ENCODE measurements around the gene GBP1.

GBP1 gene, protein sequence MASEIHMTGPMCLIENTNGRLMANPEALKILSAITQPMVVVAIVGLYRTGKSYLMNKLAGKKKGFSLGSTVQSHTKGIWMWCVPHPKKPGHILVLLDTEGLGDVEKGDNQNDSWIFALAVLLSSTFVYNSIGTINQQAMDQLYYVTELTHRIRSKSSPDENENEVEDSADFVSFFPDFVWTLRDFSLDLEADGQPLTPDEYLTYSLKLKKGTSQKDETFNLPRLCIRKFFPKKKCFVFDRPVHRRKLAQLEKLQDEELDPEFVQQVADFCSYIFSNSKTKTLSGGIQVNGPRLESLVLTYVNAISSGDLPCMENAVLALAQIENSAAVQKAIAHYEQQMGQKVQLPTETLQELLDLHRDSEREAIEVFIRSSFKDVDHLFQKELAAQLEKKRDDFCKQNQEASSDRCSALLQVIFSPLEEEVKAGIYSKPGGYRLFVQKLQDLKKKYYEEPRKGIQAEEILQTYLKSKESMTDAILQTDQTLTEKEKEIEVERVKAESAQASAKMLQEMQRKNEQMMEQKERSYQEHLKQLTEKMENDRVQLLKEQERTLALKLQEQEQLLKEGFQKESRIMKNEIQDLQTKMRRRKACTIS

DNA sequence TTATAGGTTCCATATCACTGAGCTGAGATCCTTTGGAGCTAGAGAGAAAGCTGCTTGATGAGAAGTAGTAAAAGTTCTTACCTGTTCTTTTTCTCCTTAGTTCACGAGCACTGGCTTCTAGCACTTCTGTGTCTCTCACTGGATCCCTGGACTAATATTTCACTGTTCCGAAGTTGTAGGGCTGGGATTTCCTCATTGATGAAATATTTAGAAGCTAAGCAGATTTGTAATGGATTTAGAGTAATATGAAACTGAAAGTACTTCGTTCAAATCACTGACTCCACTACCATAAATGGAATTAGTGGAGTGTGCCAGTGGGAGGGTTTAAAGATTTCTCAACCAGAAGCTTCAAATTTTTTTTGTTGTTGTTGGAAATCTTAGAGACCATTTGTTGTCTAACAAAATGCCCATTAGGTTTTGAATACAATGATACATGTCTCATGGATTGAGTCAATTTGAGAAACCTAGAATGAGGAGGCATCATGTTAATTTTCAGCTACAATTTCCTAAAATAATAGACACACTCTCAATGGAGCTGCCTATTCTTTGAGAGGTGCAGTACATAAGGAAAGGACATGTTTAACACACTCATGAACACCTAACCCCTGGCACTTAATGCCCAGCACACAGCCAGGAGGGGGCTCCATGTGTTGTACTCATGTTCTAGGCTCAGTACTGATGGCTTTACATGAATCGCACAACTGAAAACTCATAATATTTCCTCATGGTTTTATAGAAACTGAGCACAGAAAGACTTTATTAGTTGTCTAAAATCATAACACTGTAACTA lies at the start of gene GBP1:
Gene GBP1 (minus strand): TSS at position 130 of the 790 bp plus-strand sequence. CDS start 1,974 bp downstream, outside the sequence.
- Histone ChIP-seq H3K9me3 (ENCODE audit: control insufficient read depth in 1 of 2, low read length in 2 of 2) (no peaks in the 10 kb centered on the region), H3K9ac (ENCODE audit: low read depth in 1 of 2, low read length in 2 of 2) (peak within 1 kb of the TSS; percentile 45 to 83), H3K27ac (ENCODE audit: low read depth, low read length) (peak within 1 kb of the TSS; percentile 79), H3K4me3 (ENCODE audit: low read depth in 1 of 2, low read length in 2 of 2) (peak within 1 kb of the TSS; percentile 62 to 77), H3K27me3 (ENCODE audit: control insufficient read depth in 1 of 2, insufficient read depth in 2 of 2, low read length in 2 of 2) (no peaks in the 10 kb centered on the region), H3K4me1 (ENCODE audit: control insufficient read depth in 1 of 2, insufficient read depth in 2 of 2, low read length in 2 of 2) (peaks cover 0 to 9% of the 10 kb centered on the region in 2 donors), H3K36me3 (ENCODE audit: control insufficient read depth in 1 of 2, insufficient read depth in 2 of 2, low read length in 2 of 2) (no peaks in the 10 kb centered on the region)

DNA sequence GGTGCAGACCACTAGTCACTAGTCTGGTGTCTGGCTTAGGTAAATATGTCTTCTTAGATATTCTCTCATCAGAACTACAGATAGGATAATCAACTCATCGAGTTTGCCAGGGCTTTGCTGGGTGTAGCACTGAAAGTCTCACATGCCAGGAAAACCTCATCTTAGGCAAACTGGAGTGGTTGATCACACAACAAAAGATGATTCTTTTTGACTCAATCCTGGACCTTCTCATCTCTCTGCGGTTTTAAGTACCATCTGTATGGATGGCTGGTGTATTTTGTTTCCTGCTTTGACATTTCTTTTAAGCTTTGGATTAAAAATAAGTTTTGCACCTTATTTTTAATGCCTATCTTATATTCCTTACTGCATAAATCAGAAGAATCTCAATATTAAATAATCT lies 49.7 kb upstream of the GBP1 start:
- Histone ChIP-seq H3K27me3 (ENCODE audit: control insufficient read depth in 1 of 2, insufficient read depth in 2 of 2, low read length in 2 of 2) (no peaks in the 10 kb centered on the region), H3K4me3 (ENCODE audit: low read depth in 1 of 2, low read length in 2 of 2) (no peak overlapping the region), H3K9me3 (ENCODE audit: control insufficient read depth in 1 of 2, low read length in 2 of 2) (no peaks in the 10 kb centered on the region), H3K4me1 (ENCODE audit: control insufficient read depth in 1 of 2, insufficient read depth in 2 of 2, low read length in 2 of 2) (no peaks in the 10 kb centered on the region), H3K9ac (ENCODE audit: low read depth in 1 of 2, low read length in 2 of 2) (no peak overlapping the region), H3K27ac (ENCODE audit: low read depth, low read length) (no peak overlapping the region), H3K36me3 (ENCODE audit: control insufficient read depth in 1 of 2, insufficient read depth in 2 of 2, low read length in 2 of 2) (peaks cover 47 to 62% of the 10 kb centered on the region in 2 donors)

GRCh38 chr1:89112871-89113613 lies 48.0 kb upstream of the GBP1 start:
- Histone ChIP-seq H3K4me3 (ENCODE audit: low read depth in 1 of 2, low read length in 2 of 2) (no peak overlapping the region), H3K36me3 (ENCODE audit: control insufficient read depth in 1 of 2, insufficient read depth in 2 of 2, low read length in 2 of 2) (peaks cover 36 to 65% of the 10 kb centered on the region in 2 donors), H3K27ac (ENCODE audit: low read depth, low read length) (no peak overlapping the region)

GRCh38 chr1:89104687-89105086 lies 39.7 kb upstream of the GBP1 start:
- no peak overlapping the region for H3K27ac ChIP-seq (ENCODE audit: low read depth, low read length)
- no peaks in the 10 kb centered on the region for H3K4me1 ChIP-seq (ENCODE audit: control insufficient read depth in 1 of 2, insufficient read depth in 2 of 2, low read length in 2 of 2)
- no peaks in the 10 kb centered on the region for H3K9me3 ChIP-seq (ENCODE audit: control insufficient read depth in 1 of 2, low read length in 2 of 2)
- no peak overlapping the region for H3K4me3 ChIP-seq (ENCODE audit: low read depth in 1 of 2, low read length in 2 of 2)
- H3K27me3 ChIP-seq (ENCODE audit: control insufficient read depth in 1 of 2, insufficient read depth in 2 of 2, low read length in 2 of 2), result no peaks in the 10 kb centered on the region
- no peak overlapping the region for H3K9ac ChIP-seq (ENCODE audit: low read depth in 1 of 2, low read length in 2 of 2)
- peaks cover 20 to 43% of the 10 kb centered on the region in 2 donors for H3K36me3 ChIP-seq (ENCODE audit: control insufficient read depth in 1 of 2, insufficient read depth in 2 of 2, low read length in 2 of 2)

More at GRCh38 chr1:89112871-89113613, 48.0 kb upstream of the GBP1 start:
- no peaks in the 10 kb centered on the region for H3K4me1 ChIP-seq (ENCODE audit: control insufficient read depth in 1 of 2, insufficient read depth in 2 of 2, low read length in 2 of 2)
- no peaks in the 10 kb centered on the region for H3K9me3 ChIP-seq (ENCODE audit: control insufficient read depth in 1 of 2, low read length in 2 of 2)
- H3K9ac ChIP-seq (ENCODE audit: low read depth in 1 of 2, low read length in 2 of 2), result no peak overlapping the region
- no peaks in the 10 kb centered on the region for H3K27me3 ChIP-seq (ENCODE audit: control insufficient read depth in 1 of 2, insufficient read depth in 2 of 2, low read length in 2 of 2)

DNA sequence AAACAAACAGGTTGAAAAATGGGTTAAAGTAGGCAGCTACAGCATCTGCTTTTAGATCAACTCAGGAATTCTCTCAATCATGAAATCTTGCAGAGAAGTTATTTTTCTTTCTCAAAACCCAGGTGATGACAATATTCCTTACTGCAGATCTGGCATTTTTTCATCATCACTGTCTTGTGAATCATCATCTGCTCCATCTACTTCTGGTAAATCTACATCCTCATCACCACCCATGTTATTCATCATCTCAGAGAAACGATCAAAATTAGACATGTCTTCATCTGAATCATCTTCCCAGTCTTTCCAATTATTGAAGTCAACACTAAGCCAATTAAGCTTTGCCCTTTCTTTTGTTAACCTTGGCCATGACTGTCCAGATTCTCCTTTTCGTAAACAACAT lies 39.1 kb upstream of the GBP1 start:
- Histone ChIP-seq H3K27ac (ENCODE audit: low read depth, low read length) (no peak overlapping the region), H3K36me3 (ENCODE audit: control insufficient read depth in 1 of 2, insufficient read depth in 2 of 2, low read length in 2 of 2) (peaks cover 18 to 38% of the 10 kb centered on the region in 2 donors), H3K9ac (ENCODE audit: low read depth in 1 of 2, low read length in 2 of 2) (no peak overlapping the region), H3K9me3 (ENCODE audit: control insufficient read depth in 1 of 2, low read length in 2 of 2) (no peaks in the 10 kb centered on the region), H3K4me3 (ENCODE audit: low read depth in 1 of 2, low read length in 2 of 2) (no peak overlapping the region), H3K4me1 (ENCODE audit: control insufficient read depth in 1 of 2, insufficient read depth in 2 of 2, low read length in 2 of 2) (no peaks in the 10 kb centered on the region), H3K27me3 (ENCODE audit: control insufficient read depth in 1 of 2, insufficient read depth in 2 of 2, low read length in 2 of 2) (no peaks in the 10 kb centered on the region)

- no peak overlapping the region for H3K9ac ChIP-seq (ENCODE audit: low read depth in 1 of 2, low read length in 2 of 2)
- H3K4me3 ChIP-seq (ENCODE audit: low read depth in 1 of 2, low read length in 2 of 2), result no peak overlapping the region
- no peaks in the 10 kb centered on the region for H3K27me3 ChIP-seq (ENCODE audit: control insufficient read depth in 1 of 2, insufficient read depth in 2 of 2, low read length in 2 of 2)
- no peaks in the 10 kb centered on the region for H3K9me3 ChIP-seq (ENCODE audit: control insufficient read depth in 1 of 2, low read length in 2 of 2)
- no peaks in the 10 kb centered on the region for H3K4me1 ChIP-seq (ENCODE audit: control insufficient read depth in 1 of 2, insufficient read depth in 2 of 2, low read length in 2 of 2)
- H3K27ac ChIP-seq (ENCODE audit: low read depth, low read length), result no peak overlapping the region
- H3K36me3 ChIP-seq (ENCODE audit: control insufficient read depth in 1 of 2, insufficient read depth in 2 of 2, low read length in 2 of 2), result peaks cover 8 to 18% of the 10 kb centered on the region in 2 donors
Observed at GRCh38 chr1:89102021-89102420, 37.0 kb upstream of the GBP1 start.

DNA sequence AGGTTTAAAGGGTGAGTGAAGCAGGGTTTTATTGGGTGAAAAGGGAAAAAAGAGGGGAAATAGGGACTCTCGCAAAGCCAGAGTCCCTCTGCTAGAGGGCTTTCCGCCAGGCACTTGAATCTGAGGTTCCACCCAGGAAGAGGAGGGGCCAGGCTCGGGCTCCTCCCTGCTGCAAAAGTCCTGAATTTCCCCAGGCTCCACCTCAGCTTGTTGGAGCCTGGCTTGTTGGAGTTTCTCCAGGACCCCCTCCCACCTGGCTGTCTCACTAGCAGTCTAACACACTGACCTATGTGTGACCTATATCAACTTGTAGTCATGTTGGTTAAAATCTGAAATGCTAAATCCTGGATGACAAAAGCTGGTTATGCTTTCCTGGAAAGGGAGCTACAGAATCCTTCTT lies 35.4 kb upstream of the GBP1 start:
- H3K36me3 ChIP-seq (ENCODE audit: control insufficient read depth in 1 of 2, insufficient read depth in 2 of 2, low read length in 2 of 2), result peaks cover 4% of the 10 kb centered on the region in 2 donors
- no peak overlapping the region for H3K4me3 ChIP-seq (ENCODE audit: low read depth in 1 of 2, low read length in 2 of 2)
- no peaks in the 10 kb centered on the region for H3K4me1 ChIP-seq (ENCODE audit: control insufficient read depth in 1 of 2, insufficient read depth in 2 of 2, low read length in 2 of 2)
- H3K9me3 ChIP-seq (ENCODE audit: control insufficient read depth in 1 of 2, low read length in 2 of 2), result peaks cover 0 to 5% of the 10 kb centered on the region in 2 donors
- no peak overlapping the region for H3K27ac ChIP-seq (ENCODE audit: low read depth, low read length)
- no peaks in the 10 kb centered on the region for H3K27me3 ChIP-seq (ENCODE audit: control insufficient read depth in 1 of 2, insufficient read depth in 2 of 2, low read length in 2 of 2)
- no peak overlapping the region for H3K9ac ChIP-seq (ENCODE audit: low read depth in 1 of 2, low read length in 2 of 2)

DNA sequence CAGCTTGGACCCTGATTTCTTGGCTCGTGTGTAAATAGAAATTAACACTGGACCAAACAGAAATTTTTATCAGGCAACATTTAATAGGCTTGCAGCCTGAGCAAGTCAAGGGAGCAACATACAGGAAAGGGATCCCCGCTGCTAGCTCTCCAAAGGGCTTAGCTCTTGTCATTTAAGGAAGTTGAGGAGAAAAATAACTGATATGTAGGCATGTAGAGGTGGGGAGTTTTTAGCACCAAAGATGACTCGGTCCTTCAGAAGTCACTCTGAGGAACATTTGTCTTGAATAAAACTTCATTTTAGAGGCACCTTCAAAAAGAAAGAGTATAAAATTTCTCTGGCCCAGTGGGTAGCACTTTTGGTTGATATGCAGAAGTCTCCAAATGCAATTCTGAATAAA lies 33.8 kb upstream of the GBP1 start:
- H3K4me3 ChIP-seq (ENCODE audit: low read depth in 1 of 2, low read length in 2 of 2), result no peak overlapping the region
- no peak overlapping the region for H3K27ac ChIP-seq (ENCODE audit: low read depth, low read length)
- peaks cover 0 to 5% of the 10 kb centered on the region in 2 donors for H3K9me3 ChIP-seq (ENCODE audit: control insufficient read depth in 1 of 2, low read length in 2 of 2)
- H3K36me3 ChIP-seq (ENCODE audit: control insufficient read depth in 1 of 2, insufficient read depth in 2 of 2, low read length in 2 of 2), result no peaks in the 10 kb centered on the region
- H3K4me1 ChIP-seq (ENCODE audit: control insufficient read depth in 1 of 2, insufficient read depth in 2 of 2, low read length in 2 of 2), result no peaks in the 10 kb centered on the region
- H3K9ac ChIP-seq (ENCODE audit: low read depth in 1 of 2, low read length in 2 of 2), result no peak overlapping the region
- H3K27me3 ChIP-seq (ENCODE audit: control insufficient read depth in 1 of 2, insufficient read depth in 2 of 2, low read length in 2 of 2), result no peaks in the 10 kb centered on the region

GRCh38 chr1:89095737-89096136 lies 30.7 kb upstream of the GBP1 start:
- Histone ChIP-seq H3K9ac (ENCODE audit: low read depth in 1 of 2, low read length in 2 of 2) (no peak overlapping the region), H3K27me3 (ENCODE audit: control insufficient read depth in 1 of 2, insufficient read depth in 2 of 2, low read length in 2 of 2) (no peaks in the 10 kb centered on the region), H3K4me1 (ENCODE audit: control insufficient read depth in 1 of 2, insufficient read depth in 2 of 2, low read length in 2 of 2) (no peaks in the 10 kb centered on the region), H3K27ac (ENCODE audit: low read depth, low read length) (no peak overlapping the region), H3K4me3 (ENCODE audit: low read depth in 1 of 2, low read length in 2 of 2) (no peak overlapping the region), H3K9me3 (ENCODE audit: control insufficient read depth in 1 of 2, low read length in 2 of 2) (peaks cover 0 to 5% of the 10 kb centered on the region in 2 donors), H3K36me3 (ENCODE audit: control insufficient read depth in 1 of 2, insufficient read depth in 2 of 2, low read length in 2 of 2) (no peaks in the 10 kb centered on the region)

Measured in duodenal mucosa (tissue), 2 donors.